Mucosa of rectum (tissue), 2 donors: Measurements from ENCODE around the gene IMMT.

Experiments
- H3K27ac ChIP-seq, 2 donors: one replicate each; pipeline ENCODE4 v1.7.0; 2013; ENCODE audit warnings: inconsistent platforms in 2 of 2, low read depth in 2 of 2, low read length in 2 of 2
- H3K27me3 ChIP-seq, 2 donors: one replicate each; pipeline ENCODE4 v1.7.0; 2013; ENCODE audit warnings: low read length in 2 of 2; ENCODE audit not compliant: control insufficient read depth in 2 of 2, insufficient read depth in 2 of 2
- H3K36me3 ChIP-seq, 2 donors: one replicate each; pipeline ENCODE4 v1.7.0; 2013; ENCODE audit warnings: low read length in 2 of 2; ENCODE audit not compliant: control insufficient read depth in 2 of 2, insufficient read depth in 2 of 2
- H3K4me1 ChIP-seq, 2 donors: one replicate each; pipeline ENCODE4 v1.7.0; 2013; ENCODE audit warnings: low read length in 2 of 2, mild to moderate bottlenecking in 1 of 2; ENCODE audit not compliant: control insufficient read depth in 2 of 2, insufficient read depth in 2 of 2
- H3K4me3 ChIP-seq, 2 donors: one replicate each; pipeline ENCODE4 v1.7.0; 2013; ENCODE audit warnings: low read length in 2 of 2
- H3K9ac ChIP-seq, 2 donors: one replicate each; pipeline ENCODE4 v1.7.0; 2013; ENCODE audit warnings: low read length in 2 of 2, low read depth in 1 of 2, mild to moderate bottlenecking in 1 of 2
- H3K9me3 ChIP-seq, 2 donors: one replicate each; pipeline ENCODE4 v1.7.0; 2013; ENCODE audit warnings: low read length in 2 of 2; ENCODE audit not compliant: control insufficient read depth in 2 of 2
- donor health status: healthy.
- donor health status: Normal muscosa, but diverticular disease.

The IMMT gene

GRCh38 chr2:86226636-86227520 is 31.6 kb upstream of the IMMT start:
- H3K27ac ChIP-seq: no peak overlapping the region
- peaks cover 8% of the 10 kb centered on the region in 2 donors for H3K4me1 ChIP-seq
- no peak overlapping the region for H3K4me3 ChIP-seq
- no peaks in the 10 kb centered on the region for H3K9me3 ChIP-seq
- H3K9ac ChIP-seq: no peak overlapping the region
- no peaks in the 10 kb centered on the region for H3K36me3 ChIP-seq
- no peaks in the 10 kb centered on the region for H3K27me3 ChIP-seq

GRCh38 chr2:86226070-86226469 is 30.8 kb upstream of the IMMT start:
- H3K4me1 ChIP-seq: peaks cover 8% of the 10 kb centered on the region in 2 donors

GRCh38 chr2:86225581-86225980 is 30.3 kb upstream of the IMMT start:
- Histone ChIP-seq H3K9ac (no peak overlapping the region), H3K27me3 (no peaks in the 10 kb centered on the region), H3K36me3 (no peaks in the 10 kb centered on the region), H3K4me1 (peaks cover 8% of the 10 kb centered on the region in 2 donors), H3K4me3 (no peak overlapping the region), H3K9me3 (no peaks in the 10 kb centered on the region), H3K27ac (peak overlapping the region in 1 of 2 donors; percentile 11)

More at GRCh38 chr2:86226070-86226469, 30.8 kb upstream of the IMMT start:
- H3K27ac ChIP-seq: peak overlapping the region in 1 of 2 donors; percentile 11
- H3K9ac ChIP-seq: no peak overlapping the region
- no peaks in the 10 kb centered on the region for H3K36me3 ChIP-seq
- no peaks in the 10 kb centered on the region for H3K9me3 ChIP-seq
- H3K27me3 ChIP-seq: no peaks in the 10 kb centered on the region
- no peak overlapping the region for H3K4me3 ChIP-seq

- no peaks in the 10 kb centered on the region for H3K36me3 ChIP-seq
- peak overlapping the region; percentile 29 to 32 for H3K27ac ChIP-seq
- no peaks in the 10 kb centered on the region for H3K9me3 ChIP-seq
- H3K9ac ChIP-seq: no peak overlapping the region
- no peak overlapping the region for H3K4me3 ChIP-seq
- no peaks in the 10 kb centered on the region for H3K27me3 ChIP-seq
- H3K4me1 ChIP-seq: peaks cover 8% of the 10 kb centered on the region in 2 donors
Measured at GRCh38 chr2:86224645-86225355, 29.5 kb upstream of the IMMT start.

- H3K36me3 ChIP-seq: no peaks in the 10 kb centered on the region
- H3K9me3 ChIP-seq: no peaks in the 10 kb centered on the region
- no peak overlapping the region for H3K9ac ChIP-seq
- H3K4me1 ChIP-seq: peaks cover 8% of the 10 kb centered on the region in 2 donors
- H3K27ac ChIP-seq: peak overlapping the region; percentile 29 to 32
- H3K4me3 ChIP-seq: no peak overlapping the region
- H3K27me3 ChIP-seq: no peaks in the 10 kb centered on the region
Measured at GRCh38 chr2:86223927-86224560, 28.8 kb upstream of the IMMT start.

GRCh38 chr2:86223140-86223926 is 28.1 kb upstream of the IMMT start:
- Histone ChIP-seq H3K27me3 (no peaks in the 10 kb centered on the region), H3K36me3 (no peaks in the 10 kb centered on the region), H3K9ac (no peak overlapping the region), H3K9me3 (no peaks in the 10 kb centered on the region), H3K27ac (peak overlapping the region; percentile 19 to 38), H3K4me3 (no peak overlapping the region), H3K4me1 (peaks cover 8% of the 10 kb centered on the region in 2 donors)

- Histone ChIP-seq H3K4me3 (no peak overlapping the region), H3K27ac (no peak overlapping the region), H3K27me3 (no peaks in the 10 kb centered on the region), H3K4me1 (peaks cover 0 to 8% of the 10 kb centered on the region in 2 donors), H3K9me3 (no peaks in the 10 kb centered on the region), H3K9ac (no peak overlapping the region), H3K36me3 (no peaks in the 10 kb centered on the region)
Measured at GRCh38 chr2:86221066-86221684, 25.9 kb upstream of the IMMT start.

- H3K4me1 ChIP-seq: peaks cover 0 to 6% of the 10 kb centered on the region in 2 donors
- no peak overlapping the region for H3K27ac ChIP-seq
- no peaks in the 10 kb centered on the region for H3K9me3 ChIP-seq
- no peaks in the 10 kb centered on the region for H3K36me3 ChIP-seq
- no peak overlapping the region for H3K4me3 ChIP-seq
- H3K27me3 ChIP-seq: no peaks in the 10 kb centered on the region
- H3K9ac ChIP-seq: no peak overlapping the region
Measured at GRCh38 chr2:86219896-86220295, 24.6 kb upstream of the IMMT start.

- H3K4me1 ChIP-seq: peaks cover 16 to 17% of the 10 kb centered on the region in 2 donors
- no peaks in the 10 kb centered on the region for H3K9me3 ChIP-seq
- H3K27ac ChIP-seq: no peak overlapping the region
- H3K27me3 ChIP-seq: no peaks in the 10 kb centered on the region
- H3K9ac ChIP-seq: no peak overlapping the region
- H3K36me3 ChIP-seq: peaks cover 0 to under 1% of the 10 kb centered on the region in 2 donors
- no peak overlapping the region for H3K4me3 ChIP-seq
Measured at GRCh38 chr2:86218124-86218523, 22.9 kb upstream of the IMMT start.
